HepG2 (cell line): ENCODE data around the gene KIF23. TPM values are rescaled to one million over a fixed set of nuclear protein-coding genes. Genes with fewer than 3 reads are reported as not detected.
A peak's percentile ranks its signal among the peaks of the same experiment; 100 is the strongest.

ENCODE experiments used
- AGO2 ChIP-seq: fragments of 200-400 bp; formaldehyde crosslinking; optimal IDR thresholded peaks from 2 replicates; pipeline ENCODE3; 2017; ENCODE audit warnings: mild to moderate bottlenecking, low read depth, low read length, moderate library complexity
- CEBPG ChIP-seq: IDR thresholded peaks from 2 replicates; pipeline ENCODE4 v1.6.1; 2016
- DNMT1 ChIP-seq: sonication (generic); formaldehyde crosslinking; IDR thresholded peaks from 2 replicates; pipeline ENCODE4 v1.5.1; 2020; ENCODE audit warnings: mild to moderate bottlenecking, missing genetic modification reagents
- DRAP1 ChIP-seq: IDR thresholded peaks from 2 replicates; pipeline ENCODE4 v1.6.1; 2016; ENCODE audit warnings: missing genetic modification reagents, missing compliant biosample characterization
- ETV6 ChIP-seq: sonication (generic); formaldehyde crosslinking; conservative IDR thresholded peaks from 2 replicates; pipeline ENCODE4 v1.4.0; 2020; ENCODE audit warnings: missing genetic modification reagents
- FUBP1 ChIP-seq: sonication (generic); formaldehyde crosslinking; IDR thresholded peaks from 2 replicates; pipeline ENCODE4 v1.5.1; 2020; ENCODE audit warnings: missing genetic modification reagents, mild to moderate bottlenecking, borderline replicate concordance
- IRF9 ChIP-seq: sonication (generic); formaldehyde crosslinking; IDR thresholded peaks from 2 replicates; pipeline ENCODE4 v1.8.0; 2022; ENCODE audit warnings: missing genetic modification reagents, mild to moderate bottlenecking, borderline replicate concordance
- KDM2A ChIP-seq: sonication (generic); formaldehyde crosslinking; IDR thresholded peaks from 2 replicates; pipeline ENCODE4 v1.4.0; 2020; ENCODE audit warnings: low read depth, missing genetic modification reagents, borderline replicate concordance
- KLF13 ChIP-seq: sonication (generic); formaldehyde crosslinking; IDR thresholded peaks from 2 replicates; pipeline ENCODE4 v1.4.0; 2020; ENCODE audit warnings: mild to moderate bottlenecking, missing genetic modification reagents
- KLF6 ChIP-seq: IDR thresholded peaks from 2 replicates; pipeline ENCODE4 v1.8.0; 2016; ENCODE audit warnings: missing biosample characterization, missing genetic modification reagents
- MIER2 ChIP-seq: IDR thresholded peaks from 2 replicates; pipeline ENCODE4 v1.6.1; 2016; ENCODE audit warnings: missing biosample characterization, missing genetic modification reagents
- RBFOX2 ChIP-seq: fragments of 200-400 bp; formaldehyde crosslinking; IDR thresholded peaks from 2 replicates; pipeline ENCODE4 v1.6.1; 2017; ENCODE audit warnings: low read depth, mild to moderate bottlenecking, low read length
- RBM22 ChIP-seq: fragments of 200-400 bp; formaldehyde crosslinking; optimal IDR thresholded peaks from 2 replicates; pipeline ENCODE3; 2017; ENCODE audit warnings: mild to moderate bottlenecking, low read length, moderate library complexity
- TAF1 ChIP-seq: sonication (generic); formaldehyde crosslinking; IDR thresholded peaks from 2 replicates; pipeline ENCODE4 v1.4.0; 2020; ENCODE audit warnings: missing genetic modification reagents
- ZBTB25 ChIP-seq: IDR thresholded peaks from 2 replicates; pipeline ENCODE4 v1.6.1; 2018; ENCODE audit warnings: missing genetic modification reagents
- ZNF281 ChIP-seq: sonication (generic); formaldehyde crosslinking; IDR thresholded peaks from 2 replicates; pipeline ENCODE4 v1.4.0; 2020; ENCODE audit warnings: missing genetic modification reagents, borderline replicate concordance
- ZNF770 ChIP-seq: sonication (generic); formaldehyde crosslinking; IDR thresholded peaks from 2 replicates; pipeline ENCODE4 v1.5.0; 2020; ENCODE audit warnings: mild to moderate bottlenecking, missing genetic modification reagents
- ZNF83 ChIP-seq: sonication (generic); formaldehyde crosslinking; IDR thresholded peaks from 2 replicates; pipeline ENCODE4 v1.4.0; 2020; ENCODE audit warnings: missing genetic modification reagents, mild to moderate bottlenecking, borderline replicate concordance
- ZNF839 ChIP-seq: sonication (generic); formaldehyde crosslinking; IDR thresholded peaks from 2 replicates; pipeline ENCODE4 v1.4.0; 2020; ENCODE audit warnings: missing genetic modification reagents, mild to moderate bottlenecking, borderline replicate concordance
- ZSCAN9 ChIP-seq: IDR thresholded peaks from 2 replicates; pipeline ENCODE4 v1.6.1; 2016; ENCODE audit warnings: borderline replicate concordance
- polyA plus RNA-seq, 8 experiments: library from polyadenylated mRNA; depleted of rRNA in 3 of 8; stranded (reverse) in 7 of 8; unstranded in 1 of 8; fragments of >200 nt; fragmentation: Illumina TruSeq in 4 of 8; extraction: Trizol in 4 of 8; gene quantifications; 2 replicates each; pipeline versions ENCODE4 v1.2.1 to v1.2.3, GENCODE V29; 2011 to 2016; ENCODE audit warnings: low read depth in 4 of 8, missing spikeins in 1 of 8, mixed read lengths in 1 of 8; ENCODE audit not compliant: insufficient read depth in 1 of 8
- total RNA-seq, 5 experiments: library from RNA; depleted of rRNA; stranded (reverse); fragments of >200 nt; fragmentation: Illumina TruSeq; extraction: Trizol; gene quantifications; 2 replicates each; pipeline ENCODE4 v1.2.3, GENCODE V29; 2016; ENCODE audit warnings: low read depth in 1 of 5

The KIF23 gene
- total and polyA plus RNA-seq, 2 of the 13 experiments (the other 11 are each of a cell fraction or from before 2014, with no cell fraction given): 11.3 to 38.1 TPM

GRCh38 chr15:69456208-69457166, 42.3 kb downstream of the KIF23 start (continued):
- TF ChIP-seq KLF6: no peak
- no peak for TF ChIP-seq ZNF83
- no peak for TF ChIP-seq DNMT1 (CRISPR knock-in tag)
- peak; percentile 70 for TF ChIP-seq AGO2
- no peak for TF ChIP-seq FUBP1 (CRISPR knock-in tag)
- no peak for TF ChIP-seq KLF13 (CRISPR knock-in tag)
- TF ChIP-seq MIER2: no peak
- no peak for TF ChIP-seq ZNF281 (CRISPR knock-in tag)
- no peak for TF ChIP-seq CEBPG (CRISPR knock-in tag)
- TF ChIP-seq ETV6 (CRISPR knock-in tag): no peak
- TF ChIP-seq TAF1: no peak
- peak; percentile 34 for TF ChIP-seq RBM22
- TF ChIP-seq ZNF770 (CRISPR knock-in tag): peak; percentile 58
- peak; percentile 36; the same call in 1 of the 2 replicates for TF ChIP-seq RBFOX2
- TF ChIP-seq DRAP1 (CRISPR knock-in tag): no peak
- no peak for TF ChIP-seq ZBTB25 (CRISPR knock-in tag)
- no peak for TF ChIP-seq ZNF839 (CRISPR knock-in tag)
- TF ChIP-seq KDM2A (CRISPR knock-in tag): no peak
- no peak for TF ChIP-seq ZSCAN9 (CRISPR knock-in tag)
- TF ChIP-seq IRF9 (CRISPR knock-in tag): no peak
